NCI-H446 (cell line): Measurements from ENCODE around the gene UBR2.

Source experiments
- DNase-seq, 2 experiments: peaks; one replicate each; lab custom pipeline; 2025; lab: John Stamatoyannopoulos, UW

UBR2 gene

GRCh38 chr6:42563697-42564505 lies at the start of gene UBR2:
TSS of gene UBR2 (plus strand) at chr6:42564029. CDS start at chr6:42564320, 291 bp downstream.
- DNase-seq, result peak; percentile 96 to 98

- DNase-seq, result no peak
These were observed 49.1 kb upstream of the UBR2 start for GRCh38 chr6:42514745-42515144.

- no peak for DNase-seq
These were observed 44.0 kb upstream of the UBR2 start for GRCh38 chr6:42519779-42520178.

- DNase-seq, result no peak
These were observed 42.8 kb upstream of the UBR2 start for GRCh38 chr6:42520786-42521607.

GRCh38 chr6:42522036-42522435 lies 41.8 kb upstream of the UBR2 start:
- no peak for DNase-seq

- no peak for DNase-seq
These were observed 40.7 kb upstream of the UBR2 start for GRCh38 chr6:42522942-42523814.

- no peak for DNase-seq
These were observed 38.6 kb upstream of the UBR2 start for GRCh38 chr6:42525206-42525605.

GRCh38 chr6:42526616-42527015 lies 37.2 kb upstream of the UBR2 start:
- DNase-seq, result no peak

GRCh38 chr6:42527204-42527603 lies 36.6 kb upstream of the UBR2 start:
- no peak for DNase-seq

- no peak for DNase-seq
These were observed 33.5 kb upstream of the UBR2 start for GRCh38 chr6:42530296-42530695.

GRCh38 chr6:42530751-42531150 lies 33.1 kb upstream of the UBR2 start:
- no peak for DNase-seq

GRCh38 chr6:42532038-42532669 lies 31.7 kb upstream of the UBR2 start:
- peak; percentile 38 to 71 for DNase-seq

GRCh38 chr6:42533794-42534193 lies 30.0 kb upstream of the UBR2 start:
- DNase-seq, result no peak

GRCh38 chr6:42537536-42537935 lies 26.3 kb upstream of the UBR2 start:
- DNase-seq, result no peak

- no peak for DNase-seq
These were observed 24.7 kb upstream of the UBR2 start for GRCh38 chr6:42539135-42539534.

GRCh38 chr6:42545226-42545773 lies 18.5 kb upstream of the UBR2 start:
- no peak for DNase-seq

GRCh38 chr6:42547407-42548329 lies 16.2 kb upstream of the UBR2 start:
- DNase-seq, result peak; percentile 36 to 84

GRCh38 chr6:42550277-42550676 lies 13.6 kb upstream of the UBR2 start:
- DNase-seq, result no peak

- DNase-seq, result no peak
These were observed 12.6 kb upstream of the UBR2 start for GRCh38 chr6:42551217-42551616.

GRCh38 chr6:42552380-42552779 lies 11.4 kb upstream of the UBR2 start:
- DNase-seq, result no peak
